ENCODE results near the gene HK1.
"Not testable (repeated sequence)": the region's sequence is repeated elsewhere in the genome, so short reads cannot be mapped to it uniquely, and the experiment has no call there.

Gene HK1

DNA sequence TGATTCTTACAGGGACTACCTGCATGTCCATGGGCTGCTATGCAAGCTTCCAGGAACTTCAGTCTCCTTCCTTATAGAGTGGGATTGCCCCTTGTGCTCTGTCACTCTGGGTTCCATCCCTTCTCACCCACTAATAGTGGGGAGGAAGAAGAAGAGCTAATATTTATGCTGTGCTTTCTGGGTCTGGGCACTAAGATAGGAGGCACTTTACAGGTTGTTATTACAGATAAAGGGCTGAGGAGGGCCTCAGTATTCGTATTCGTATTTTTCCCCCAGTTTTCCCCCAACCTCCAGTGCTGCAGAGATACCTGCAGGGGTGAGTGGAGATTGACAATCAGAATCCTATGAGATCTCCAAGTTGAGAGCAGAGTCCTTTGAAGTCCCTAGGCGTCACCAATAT lies 14.2 kb downstream of the HK1 start:
- TF ChIP-seq, protein P1, sequence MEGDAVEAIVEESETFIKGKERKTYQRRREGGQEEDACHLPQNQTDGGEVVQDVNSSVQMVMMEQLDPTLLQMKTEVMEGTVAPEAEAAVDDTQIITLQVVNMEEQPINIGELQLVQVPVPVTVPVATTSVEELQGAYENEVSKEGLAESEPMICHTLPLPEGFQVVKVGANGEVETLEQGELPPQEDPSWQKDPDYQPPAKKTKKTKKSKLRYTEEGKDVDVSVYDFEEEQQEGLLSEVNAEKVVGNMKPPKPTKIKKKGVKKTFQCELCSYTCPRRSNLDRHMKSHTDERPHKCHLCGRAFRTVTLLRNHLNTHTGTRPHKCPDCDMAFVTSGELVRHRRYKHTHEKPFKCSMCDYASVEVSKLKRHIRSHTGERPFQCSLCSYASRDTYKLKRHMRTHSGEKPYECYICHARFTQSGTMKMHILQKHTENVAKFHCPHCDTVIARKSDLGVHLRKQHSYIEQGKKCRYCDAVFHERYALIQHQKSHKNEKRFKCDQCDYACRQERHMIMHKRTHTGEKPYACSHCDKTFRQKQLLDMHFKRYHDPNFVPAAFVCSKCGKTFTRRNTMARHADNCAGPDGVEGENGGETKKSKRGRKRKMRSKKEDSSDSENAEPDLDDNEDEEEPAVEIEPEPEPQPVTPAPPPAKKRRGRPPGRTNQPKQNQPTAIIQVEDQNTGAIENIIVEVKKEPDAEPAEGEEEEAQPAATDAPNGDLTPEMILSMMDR (IDR thresholded peaks at IDR 0.05; ENCODE audit: extremely low read depth, insufficient read depth, missing control alignments) = no peak
- no peak for DNase-seq (ENCODE audit: low spot score)
- in situ Hi-C loops (cut with MboI; ENCODE audit: low pct_unique_long_range_greater_than_20kb, low sequenced_read_pairs, unreplicated experiment) = no loop called here

DNA sequence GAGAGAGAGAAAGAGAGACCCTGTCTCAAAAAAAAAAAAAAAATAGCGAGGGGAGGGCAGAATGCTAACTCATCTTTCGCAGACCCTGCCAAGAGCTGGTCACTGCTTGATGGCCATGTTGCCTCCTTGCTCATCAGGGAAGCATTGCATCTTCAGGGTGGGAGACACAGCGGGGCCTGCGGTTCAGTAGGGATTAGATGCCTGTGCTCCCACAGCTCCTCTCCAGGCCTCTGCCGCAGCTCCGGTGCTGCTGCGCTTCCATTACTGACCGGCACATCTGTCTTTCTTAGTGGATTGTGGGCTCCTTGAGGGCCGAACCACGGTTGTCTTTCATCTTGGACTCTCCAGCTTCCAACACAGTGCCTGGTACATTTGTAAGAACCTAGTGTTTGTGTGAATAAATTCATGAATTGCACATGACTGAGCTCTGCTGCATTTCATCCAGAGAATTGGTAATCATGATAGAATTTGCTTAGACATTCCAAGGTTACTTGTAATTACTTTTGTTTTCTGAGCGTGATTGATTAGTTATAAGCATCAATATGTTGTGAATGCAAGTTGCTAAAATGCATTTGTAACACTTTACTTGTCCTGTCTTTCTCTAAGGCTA lies 16.8 kb downstream of the HK1 start:
- TF ChIP-seq, protein P1 (IDR thresholded peaks at IDR 0.05; ENCODE audit: extremely low read depth, insufficient read depth, missing control alignments) = no peak
- in situ Hi-C loops (cut with MboI; ENCODE audit: low pct_unique_long_range_greater_than_20kb, low sequenced_read_pairs, unreplicated experiment) = no loop called here
- no peak for DNase-seq (ENCODE audit: low spot score)

DNA sequence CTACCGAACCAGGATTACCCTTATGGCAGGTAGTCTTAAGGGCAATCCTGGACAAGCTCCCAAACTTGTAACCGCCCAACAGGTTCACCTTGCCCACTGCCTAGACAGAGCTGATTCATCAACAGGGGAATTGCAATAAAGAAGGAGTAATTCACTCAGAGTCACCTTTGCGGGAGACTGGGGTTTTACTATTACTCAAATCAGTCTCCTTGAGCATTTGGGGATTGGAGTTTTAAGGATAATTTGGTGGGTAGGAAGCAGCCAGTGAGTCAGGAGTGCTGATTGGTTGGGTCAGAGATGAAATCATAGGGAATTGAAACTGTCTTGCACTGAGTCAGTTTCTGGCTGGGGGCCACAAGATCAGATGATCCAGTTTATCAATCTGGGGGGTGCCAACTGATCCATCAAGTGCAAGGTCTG lies 25.3 kb downstream of the HK1 start:
- TF ChIP-seq, protein P1 (IDR thresholded peaks at IDR 0.05; ENCODE audit: extremely low read depth, insufficient read depth, missing control alignments) = no peak
- in situ Hi-C loops (cut with MboI; ENCODE audit: low pct_unique_long_range_greater_than_20kb, low sequenced_read_pairs, unreplicated experiment) = no loop called here
- DNase-seq (ENCODE audit: low spot score) = no peak

DNA sequence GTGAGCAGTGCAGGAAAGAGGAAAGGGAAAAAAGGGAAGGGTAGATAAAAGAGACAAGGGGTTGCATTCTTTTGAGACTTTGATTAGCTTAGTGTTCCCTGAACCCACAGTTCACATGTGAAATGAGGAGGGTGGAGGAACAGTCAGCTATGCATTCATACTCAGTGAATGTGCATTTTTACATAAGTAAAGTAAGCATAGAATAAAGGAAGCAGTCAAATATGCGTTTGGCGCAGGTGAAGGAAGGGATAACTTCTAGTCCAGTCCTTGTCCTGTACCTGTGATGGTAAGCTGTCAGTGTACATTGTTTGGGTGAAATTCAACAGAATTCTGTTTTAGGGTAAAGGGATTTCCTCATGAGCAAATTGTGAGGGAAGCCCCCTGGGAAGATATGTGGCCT lies 28.1 kb downstream of the HK1 start:
- TF ChIP-seq, protein P1 (IDR thresholded peaks at IDR 0.05; ENCODE audit: extremely low read depth, insufficient read depth, missing control alignments) = no peak
- DNase-seq (ENCODE audit: low spot score) = no peak
- in situ Hi-C loops (cut with MboI; ENCODE audit: low pct_unique_long_range_greater_than_20kb, low sequenced_read_pairs, unreplicated experiment) = no loop called here

DNA sequence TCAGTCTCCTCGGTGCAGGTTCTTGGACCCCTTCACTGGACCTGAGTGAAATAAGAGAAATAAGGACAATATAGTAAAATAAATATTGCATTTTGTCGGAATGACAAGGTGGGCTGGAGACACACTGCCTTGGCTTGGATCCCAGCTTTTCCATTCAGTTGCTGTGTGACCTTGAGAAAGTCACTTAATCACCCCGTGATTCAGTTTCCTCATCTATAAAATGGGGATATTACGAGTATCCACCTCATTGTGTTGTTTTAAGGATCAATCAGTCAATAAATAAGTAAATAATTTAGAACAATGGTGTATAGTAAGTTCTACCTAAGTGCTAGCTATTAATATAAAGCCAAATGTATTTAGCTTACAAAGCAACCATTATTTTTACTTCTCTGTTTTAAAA lies 29.1 kb downstream of the HK1 start:
- in situ Hi-C loops (cut with MboI; ENCODE audit: low pct_unique_long_range_greater_than_20kb, low sequenced_read_pairs, unreplicated experiment) = no loop called here
- DNase-seq (ENCODE audit: low spot score) = no peak
- TF ChIP-seq, protein P1 (IDR thresholded peaks at IDR 0.05; ENCODE audit: extremely low read depth, insufficient read depth, missing control alignments) = no peak

DNA sequence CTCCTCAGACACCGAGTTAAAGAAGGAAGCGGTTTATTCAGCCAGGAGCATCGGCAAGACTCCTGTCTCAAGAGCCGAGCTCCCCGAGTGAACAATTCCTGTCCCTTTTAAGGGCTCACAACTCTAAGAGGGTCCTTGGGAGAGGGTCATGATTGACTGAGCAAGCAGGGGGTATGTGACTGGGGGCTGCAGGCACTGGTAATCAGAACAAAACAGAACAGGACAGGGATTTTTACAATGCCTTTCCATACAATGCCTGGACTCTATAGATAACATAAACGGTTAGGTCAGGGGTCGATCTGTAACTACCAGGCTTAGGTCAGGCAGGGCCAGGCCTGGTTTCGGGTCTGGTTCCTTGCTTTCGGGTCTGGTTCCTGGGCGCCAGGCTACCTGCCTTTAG lies 30.0 kb downstream of the HK1 start:
- DNase-seq (ENCODE audit: low spot score); in situ Hi-C loops (cut with MboI; ENCODE audit: low pct_unique_long_range_greater_than_20kb, low sequenced_read_pairs, unreplicated experiment): not testable (repeated sequence)

DNA sequence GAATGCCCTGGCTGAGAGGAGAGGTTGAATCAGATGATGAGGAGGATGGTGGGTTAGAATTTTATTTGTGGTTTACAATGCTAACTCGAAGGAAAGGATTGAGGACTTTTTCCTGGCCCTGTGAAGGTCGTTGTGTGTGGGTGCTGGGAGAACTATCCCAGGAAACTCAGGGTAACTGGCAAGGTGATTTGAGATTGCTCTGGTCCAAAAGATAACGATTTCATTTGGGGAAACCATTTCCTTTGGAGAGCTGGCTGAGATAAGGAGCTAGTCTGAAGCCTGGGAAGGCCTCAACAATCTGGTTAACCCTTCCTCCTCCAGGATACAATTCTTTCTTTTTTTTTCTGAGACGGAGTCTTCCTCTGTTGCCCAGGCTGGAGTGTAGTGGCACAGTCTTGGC lies 33.0 kb downstream of the HK1 start:
- in situ Hi-C loops (cut with MboI; ENCODE audit: low pct_unique_long_range_greater_than_20kb, low sequenced_read_pairs, unreplicated experiment) = no loop called here
- no peak for DNase-seq (ENCODE audit: low spot score)
- TF ChIP-seq, protein P1 (IDR thresholded peaks at IDR 0.05; ENCODE audit: extremely low read depth, insufficient read depth, missing control alignments) = no peak
